Activated gamma-delta T cell treated with Interleukin-2 at 50 U/mL for 16 hours (primary cell): ENCODE results near the gene CDHR5.

ENCODE experiments used
- DNase-seq: peaks from one replicate; pipeline ENCODE4 v3.0.0-alpha.2; 2020

CDHR5 gene

DNA sequence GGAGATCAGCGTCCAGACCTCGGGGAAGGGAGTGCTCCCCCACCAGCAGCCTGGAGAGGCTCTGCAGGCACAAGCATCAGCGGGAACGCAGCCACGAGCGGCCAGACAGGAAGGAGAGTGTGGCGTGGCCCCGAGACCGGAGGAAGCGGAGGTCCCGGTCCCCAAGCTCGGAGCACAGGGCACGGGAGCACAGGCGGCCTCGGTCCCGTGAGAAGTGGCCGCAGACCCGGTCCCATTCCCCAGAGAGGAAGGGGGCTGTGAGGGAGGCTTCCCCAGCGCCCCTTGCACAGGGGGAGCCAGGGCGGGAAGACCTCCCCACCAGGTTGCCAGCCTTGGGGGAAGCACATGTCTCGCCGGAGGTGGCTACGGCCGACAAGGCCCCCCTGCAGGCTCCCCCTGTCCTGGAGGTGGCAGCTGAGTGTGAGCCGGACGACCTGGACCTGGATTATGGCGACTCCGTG is 15.9 kb downstream of the CDHR5 start:
- no peak for DNase-seq

DNA sequence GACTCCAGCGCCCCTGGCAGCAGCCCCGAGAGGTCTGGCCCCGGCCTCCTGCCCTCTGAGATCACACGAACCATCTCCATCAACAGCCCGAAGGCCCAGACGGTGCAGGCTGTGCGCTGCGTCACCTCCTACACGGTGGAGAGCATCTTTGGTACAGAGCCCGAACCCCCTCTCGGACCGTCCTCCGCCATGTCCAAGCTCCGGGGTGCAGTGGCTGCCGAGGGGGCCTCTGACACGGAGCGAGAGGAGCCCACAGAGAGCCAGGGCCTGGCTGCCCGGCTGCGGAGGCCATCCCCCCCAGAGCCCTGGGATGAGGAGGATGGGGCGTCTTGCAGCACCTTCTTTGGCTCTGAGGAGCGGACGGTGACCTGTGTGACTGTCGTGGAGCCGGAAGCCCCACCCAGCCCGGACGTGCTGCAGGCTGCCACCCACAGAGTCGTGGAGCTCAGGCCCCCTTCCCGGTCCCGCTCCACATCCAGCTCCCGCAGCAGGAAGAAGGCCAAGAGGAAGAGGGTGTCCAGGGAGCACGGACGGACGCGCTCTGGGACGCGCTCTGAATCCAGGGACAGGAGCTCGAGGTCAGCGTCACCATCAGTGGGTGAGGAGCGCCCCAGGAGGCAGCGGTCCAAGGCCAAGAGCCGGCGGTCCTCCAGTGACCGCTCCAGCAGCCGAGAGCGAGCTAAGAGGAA is 16.6 kb downstream of the CDHR5 start:
- no peak for DNase-seq

DNA sequence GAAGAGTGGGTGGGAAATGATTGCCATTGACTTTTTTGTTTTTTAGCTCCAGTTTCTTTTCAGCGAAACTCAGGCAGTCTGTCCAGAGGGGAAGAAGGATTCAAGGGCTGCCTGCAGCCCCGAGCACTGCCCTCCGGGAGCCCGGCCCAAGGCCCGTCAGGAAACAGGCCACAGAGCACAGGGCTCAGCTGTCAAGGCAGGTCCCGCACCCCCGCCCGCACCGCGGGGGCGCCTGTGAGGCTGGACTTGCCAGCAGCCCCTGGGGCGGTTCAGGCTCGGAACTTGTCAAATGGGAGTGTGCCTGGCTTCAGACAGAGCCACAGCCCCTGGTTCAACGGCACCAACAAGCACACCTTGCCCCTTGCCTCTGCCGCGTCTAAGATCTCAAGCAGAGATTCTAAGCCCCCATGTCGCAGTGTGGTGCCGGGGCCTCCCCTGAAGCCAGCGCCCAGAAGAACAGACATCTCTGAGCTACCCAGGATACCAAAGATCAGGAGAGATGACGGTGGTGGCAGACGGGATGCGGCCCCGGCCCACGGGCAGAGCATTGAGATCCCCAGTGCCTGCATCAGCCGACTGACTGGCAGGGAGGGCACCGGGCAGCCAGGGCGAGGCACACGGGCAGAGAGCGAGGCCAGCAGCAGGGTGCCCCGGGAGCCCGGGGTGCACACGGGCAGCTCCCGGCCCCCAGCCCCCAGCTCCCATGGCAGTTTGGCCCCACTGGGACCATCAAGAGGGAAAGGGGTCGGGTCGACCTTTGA is 17.6 kb downstream of the CDHR5 start:
- DNase-seq = no peak

DNA sequence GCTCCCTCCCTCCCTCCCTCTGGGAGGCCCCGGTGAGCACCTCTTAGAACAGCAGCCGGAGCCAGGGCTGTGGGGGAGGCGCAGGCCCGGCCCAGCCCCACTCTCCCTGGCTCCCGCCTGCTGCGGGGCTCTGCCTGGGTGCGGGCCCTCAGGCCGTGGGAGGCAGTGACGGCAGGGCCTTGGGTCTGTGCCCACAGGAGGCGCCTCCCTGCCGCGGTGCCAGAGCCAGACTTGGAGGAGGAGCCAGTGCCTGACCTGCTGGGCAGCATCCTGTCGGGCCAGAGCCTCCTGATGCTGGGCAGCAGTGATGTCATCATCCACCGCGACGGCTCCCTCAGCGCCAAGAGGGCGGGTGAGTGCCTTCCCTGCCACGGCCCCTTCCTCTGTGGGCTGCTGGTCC is 18.5 kb downstream of the CDHR5 start:
- DNase-seq = no peak

DNA sequence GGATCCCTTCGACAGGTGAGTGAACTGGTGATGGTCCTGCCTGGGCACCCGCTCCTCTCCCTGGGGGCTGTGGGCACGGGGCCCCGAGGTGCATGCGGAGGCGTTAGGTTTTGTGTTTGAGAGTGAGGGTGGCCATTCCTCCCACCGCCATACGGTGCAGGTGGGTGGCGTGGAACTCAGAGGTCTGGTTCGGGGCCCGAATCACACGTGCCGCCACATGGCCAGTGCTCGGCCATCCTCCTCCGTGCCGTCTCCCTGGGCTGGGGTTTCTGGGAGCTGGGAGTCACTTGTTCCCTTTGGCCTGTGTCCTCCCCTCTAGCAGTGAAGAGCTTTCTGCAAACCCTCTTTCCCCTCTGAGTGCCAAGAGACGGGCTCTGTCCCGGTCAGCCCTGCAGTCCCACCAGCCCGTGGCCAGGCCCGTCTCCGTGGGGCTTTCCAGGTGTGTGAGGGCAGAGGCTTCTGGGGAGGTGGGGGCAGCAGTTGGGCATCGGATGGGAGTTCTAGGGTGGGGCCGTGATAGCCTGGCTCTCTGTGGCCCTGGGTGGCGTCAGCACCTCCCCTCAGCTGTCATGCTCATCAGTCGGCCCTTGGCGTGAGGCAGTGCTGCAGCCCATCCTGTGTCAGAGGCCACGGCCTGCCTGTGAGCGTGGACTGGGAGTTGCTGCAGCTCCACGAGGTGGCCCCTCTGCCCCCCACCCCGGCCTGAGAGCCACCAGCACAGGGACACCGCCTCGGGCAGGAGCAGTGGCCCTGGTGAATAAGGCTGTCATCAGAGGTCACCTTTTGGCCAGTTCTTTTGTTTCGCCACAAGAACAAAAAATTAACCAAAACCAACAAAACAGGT is 19.2 kb downstream of the CDHR5 start:
- no peak for DNase-seq

DNA sequence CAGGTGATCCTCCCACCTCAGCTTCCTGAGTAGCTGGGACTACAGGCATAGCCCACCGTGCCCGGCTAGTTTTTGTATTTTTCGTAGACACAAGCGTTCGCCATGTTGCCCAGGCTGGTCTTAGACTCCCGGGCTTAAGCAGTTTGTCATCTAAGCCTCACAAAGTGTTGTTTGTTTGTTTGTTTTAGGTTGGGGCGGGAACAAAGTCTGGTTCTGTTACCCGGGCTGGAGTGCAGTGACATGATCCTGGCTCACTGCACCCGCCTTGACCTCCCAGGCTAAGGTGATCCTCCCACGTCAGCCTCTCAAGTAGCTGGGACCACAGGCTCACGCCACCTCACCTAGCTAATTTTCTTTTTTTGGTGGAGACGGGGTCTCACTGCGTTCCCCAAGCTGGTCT is 21.6 kb downstream of the CDHR5 start:
- DNase-seq = no peak

DNA sequence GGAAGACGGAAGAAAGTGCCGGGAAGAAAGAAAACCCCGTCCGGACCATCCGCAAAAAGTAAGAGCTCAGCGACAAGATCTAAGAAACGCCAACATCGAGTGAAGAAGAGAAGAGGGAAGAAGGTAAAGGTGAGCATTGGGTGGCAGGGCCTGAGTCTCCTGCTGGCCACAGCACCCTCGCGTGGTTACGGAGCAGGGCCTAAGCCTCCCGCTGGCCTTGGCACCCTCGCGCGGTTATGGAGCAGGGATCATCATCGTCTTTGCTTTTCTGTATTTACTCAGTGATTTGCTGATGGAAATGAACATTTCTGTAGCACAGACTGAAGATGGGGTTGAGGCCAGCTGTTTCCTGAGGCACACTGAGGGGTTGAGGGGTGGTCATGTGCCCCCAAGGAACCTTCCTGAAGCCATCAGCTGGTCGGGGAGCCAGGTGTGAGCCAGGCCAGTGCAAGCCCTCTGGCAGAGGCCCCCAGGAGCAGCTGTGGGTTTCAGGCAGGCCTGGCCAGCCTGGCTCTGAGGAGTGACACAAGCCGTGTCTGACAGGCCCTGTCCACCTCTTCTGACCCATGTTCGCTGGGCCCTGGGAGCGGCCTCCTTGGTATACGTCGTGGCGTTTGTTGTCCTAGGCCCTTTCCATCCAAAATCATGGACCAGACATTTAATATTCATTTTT is 23.0 kb downstream of the CDHR5 start:
- DNase-seq = no peak

DNA sequence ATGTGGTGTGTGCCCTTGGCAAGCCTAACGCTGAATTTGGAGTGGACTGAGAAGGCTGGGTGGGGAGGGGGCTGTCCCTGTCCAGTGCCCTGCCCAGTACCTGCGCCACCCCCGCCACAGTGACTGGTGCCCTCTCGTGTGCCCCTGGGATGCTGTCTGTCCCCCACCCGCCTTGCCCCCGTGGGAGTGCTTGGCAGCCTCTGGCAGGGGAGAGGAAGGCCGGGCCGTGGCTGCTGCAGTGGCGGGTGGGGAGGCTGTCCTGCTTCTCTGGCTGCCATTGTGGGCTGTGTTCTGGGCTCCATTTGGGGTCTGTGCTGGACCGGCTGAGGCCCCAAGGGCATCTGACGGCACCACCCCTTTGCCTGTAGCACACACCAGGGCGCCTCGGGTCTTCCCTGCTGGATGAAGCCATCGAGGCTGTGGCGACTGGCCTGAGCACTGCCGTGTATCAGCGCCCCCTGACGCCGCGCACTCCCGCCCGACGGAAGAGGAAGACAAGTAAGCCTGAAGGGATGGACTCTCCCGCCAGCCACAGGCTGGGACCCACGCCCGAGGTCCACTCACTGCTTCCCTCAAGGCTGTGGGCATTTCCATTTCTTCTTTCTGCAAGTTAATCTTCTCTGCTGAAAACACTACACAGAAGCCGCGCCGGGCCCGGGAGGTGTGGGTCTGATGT is 26.6 kb downstream of the CDHR5 start:
- DNase-seq = no peak

DNA sequence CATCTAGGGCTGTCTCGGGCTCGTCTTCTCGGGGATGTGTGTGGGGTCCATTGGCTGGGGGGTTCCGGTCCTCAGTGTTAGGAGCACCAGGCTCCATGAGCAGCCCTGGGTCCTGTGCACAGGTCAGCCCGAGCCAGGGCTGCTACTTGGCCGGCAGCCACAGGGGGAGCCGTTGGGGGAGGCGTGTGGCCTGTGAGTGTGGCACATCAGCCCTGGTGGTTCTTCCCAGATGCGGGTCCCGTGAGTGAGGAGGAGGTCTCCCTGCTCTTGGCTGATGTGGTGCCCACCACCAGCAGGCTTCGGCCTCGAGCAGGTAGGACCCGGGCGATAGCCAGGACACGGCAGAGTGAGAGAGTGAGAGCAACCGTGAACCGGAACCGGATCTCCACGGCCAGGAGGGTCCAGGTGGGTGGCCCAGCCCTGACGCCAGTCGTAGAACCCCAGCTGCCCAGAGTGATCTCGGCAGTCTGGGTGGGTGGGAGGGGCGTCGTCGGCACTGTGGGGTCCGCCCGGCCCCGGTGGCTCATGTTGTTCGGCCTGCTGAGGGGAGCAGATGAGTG is 27.5 kb downstream of the CDHR5 start:
- no peak for DNase-seq

DNA sequence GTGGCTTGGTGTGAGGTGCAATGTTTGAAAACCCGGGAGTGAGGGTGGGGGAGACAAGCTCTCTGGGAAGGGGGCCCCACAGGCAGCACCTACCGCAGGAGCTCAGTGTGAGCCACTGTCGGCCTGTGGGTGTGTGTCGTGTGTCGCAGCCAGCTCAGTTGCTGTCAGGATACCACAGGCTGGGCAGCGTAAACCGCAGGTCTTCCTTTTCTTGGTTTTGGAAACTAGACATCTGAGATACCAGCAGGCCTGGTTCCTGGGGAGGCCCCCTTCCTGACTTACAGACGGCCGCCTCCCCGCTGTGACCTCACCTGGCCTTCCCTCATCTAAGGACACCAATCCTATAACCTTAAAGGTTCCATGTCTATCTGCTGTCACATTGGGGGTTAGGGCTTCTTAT is 28.4 kb downstream of the CDHR5 start:
- DNase-seq = no peak

DNA sequence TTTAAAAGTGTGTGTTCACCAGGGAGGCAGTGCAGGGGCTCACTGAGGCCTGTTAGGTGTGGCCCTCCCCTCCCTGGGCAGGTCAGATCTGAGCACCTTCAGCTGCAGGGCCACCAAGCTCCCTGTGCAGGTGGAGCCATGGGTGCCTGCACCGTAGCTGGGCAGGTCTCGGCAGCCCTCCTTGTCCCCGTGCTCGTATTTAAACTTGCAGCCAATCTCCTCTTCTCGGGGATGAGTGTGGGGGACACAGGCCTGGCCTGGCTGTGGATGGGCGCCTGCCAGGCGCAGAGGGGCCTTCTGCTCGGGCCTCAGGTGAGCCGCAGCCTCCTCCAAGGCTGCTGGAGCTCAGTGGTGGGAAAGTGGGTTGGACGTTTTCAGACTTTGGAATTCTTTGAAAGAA is 29.4 kb downstream of the CDHR5 start:
- no peak for DNase-seq

DNA sequence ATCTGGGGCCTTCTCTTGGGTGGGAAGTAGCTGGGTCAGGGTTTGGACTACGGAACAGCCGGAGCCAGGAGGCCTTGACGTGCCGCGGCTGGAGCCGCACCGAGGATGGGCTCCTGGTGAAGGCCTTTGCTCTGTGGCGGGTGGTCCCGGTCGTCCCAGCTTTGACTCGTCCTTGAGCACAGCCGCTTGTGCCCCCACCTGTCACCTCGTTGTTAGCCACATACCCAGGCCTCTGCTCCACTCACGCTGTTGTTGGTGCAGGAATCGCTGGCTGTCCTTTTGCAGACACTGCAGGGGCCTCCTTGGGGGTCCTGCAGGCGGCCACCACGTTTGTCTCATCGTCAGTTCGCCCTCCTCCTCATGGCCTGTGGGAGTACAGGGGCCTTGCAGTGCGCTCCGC is 31.4 kb downstream of the CDHR5 start:
- DNase-seq = no peak

DNA sequence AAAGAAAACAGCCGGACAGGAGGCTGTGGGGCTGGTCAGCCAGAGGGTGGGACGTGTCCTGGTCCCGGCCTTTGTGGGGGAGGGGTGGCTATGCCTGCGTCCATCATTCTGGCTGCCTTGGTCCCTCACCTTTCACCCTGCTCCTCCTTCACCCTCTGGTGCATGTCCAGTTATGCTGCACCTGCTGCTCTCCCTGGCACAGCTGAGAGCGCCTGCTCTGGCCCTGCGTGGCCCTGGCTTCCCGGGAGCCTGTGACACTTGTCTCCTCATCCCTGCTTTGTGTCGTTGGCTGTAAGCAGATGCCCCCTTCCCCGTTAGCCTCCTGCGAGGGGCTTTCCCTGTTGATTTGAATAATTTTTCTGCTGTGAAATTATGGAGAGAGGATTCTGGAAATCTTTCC is 31.8 kb downstream of the CDHR5 start:
- no peak for DNase-seq

DNA sequence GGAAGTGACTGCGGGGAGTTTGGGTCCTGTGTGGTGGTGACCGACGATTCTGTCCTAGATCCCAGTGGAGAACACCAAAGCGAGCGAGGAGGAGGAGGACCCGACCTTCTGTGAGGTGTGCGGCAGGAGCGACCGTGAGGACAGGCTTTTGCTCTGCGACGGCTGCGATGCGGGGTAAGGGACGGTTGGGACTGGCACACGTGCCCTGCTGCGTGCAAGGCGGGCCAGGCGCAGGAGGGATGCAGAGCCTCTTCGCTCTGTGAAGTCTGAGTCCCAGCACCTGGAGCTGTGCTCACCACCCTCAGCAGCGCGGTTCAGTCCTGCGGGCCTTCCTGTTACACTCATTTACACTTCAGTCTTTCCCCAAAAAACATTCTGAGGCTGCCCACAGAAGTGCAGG is 32.3 kb downstream of the CDHR5 start:
- no peak for DNase-seq

DNA sequence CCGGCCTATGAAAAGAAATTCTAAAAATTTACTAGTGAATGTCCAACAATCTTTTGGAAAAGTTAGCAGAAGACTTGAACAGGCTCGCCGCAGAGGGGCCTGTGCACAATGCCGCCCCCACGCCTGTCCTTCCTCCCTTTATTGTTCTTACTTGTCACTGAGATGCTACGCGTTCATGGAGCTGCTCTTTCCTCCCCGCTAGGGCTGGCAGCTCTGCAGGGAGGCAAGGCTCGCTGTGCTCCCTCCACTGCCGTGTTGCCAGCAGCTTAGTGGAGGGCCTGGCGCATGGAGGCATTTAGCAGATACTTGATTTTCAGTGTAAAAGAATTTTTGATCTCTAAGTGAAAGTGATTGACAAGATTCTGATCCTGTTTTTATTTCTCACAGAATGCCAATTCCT is 33.8 kb downstream of the CDHR5 start:
- DNase-seq = no peak

DNA sequence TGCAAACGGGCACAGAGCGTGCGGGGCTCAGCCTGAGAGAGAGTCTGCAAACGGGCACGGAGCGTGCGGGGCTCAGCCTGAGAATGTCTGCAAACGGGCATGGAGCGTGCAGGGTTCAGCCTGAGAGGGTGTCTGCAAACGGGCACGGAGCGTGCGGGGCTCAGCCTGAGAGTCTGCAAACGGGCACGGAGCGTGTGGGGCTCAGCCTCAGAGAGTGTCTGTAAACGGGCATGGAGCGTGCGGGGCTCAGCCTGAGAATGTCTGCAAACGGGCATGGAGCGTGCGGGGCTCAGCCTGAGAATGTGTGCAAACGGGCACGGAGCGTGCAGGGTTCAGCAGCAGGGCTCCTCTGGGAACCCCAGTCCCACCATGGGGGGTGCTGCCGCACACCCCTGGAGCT is 35.0 kb downstream of the CDHR5 start:
- no peak for DNase-seq

DNA sequence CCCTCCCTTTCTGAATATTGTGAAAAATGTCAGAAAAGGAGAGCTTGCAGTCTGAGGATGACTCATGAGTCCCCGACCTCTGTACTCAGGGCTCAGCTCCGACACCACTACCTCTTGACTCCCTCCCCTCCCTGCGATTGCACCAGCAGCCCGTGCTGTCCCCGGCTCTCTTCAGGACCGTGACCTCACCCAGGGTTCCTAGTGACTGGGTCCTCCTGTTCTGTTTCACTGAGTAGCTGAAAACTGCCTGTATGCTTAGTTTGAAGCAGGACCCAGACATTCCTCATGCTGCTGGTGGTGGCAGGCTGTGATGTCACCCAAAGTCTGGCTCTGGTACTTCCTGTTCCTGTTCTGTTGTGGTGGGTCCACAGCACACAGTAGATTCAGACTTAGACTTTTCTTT is 36.8 kb downstream of the CDHR5 start:
- DNase-seq = peak; percentile 60

DNA sequence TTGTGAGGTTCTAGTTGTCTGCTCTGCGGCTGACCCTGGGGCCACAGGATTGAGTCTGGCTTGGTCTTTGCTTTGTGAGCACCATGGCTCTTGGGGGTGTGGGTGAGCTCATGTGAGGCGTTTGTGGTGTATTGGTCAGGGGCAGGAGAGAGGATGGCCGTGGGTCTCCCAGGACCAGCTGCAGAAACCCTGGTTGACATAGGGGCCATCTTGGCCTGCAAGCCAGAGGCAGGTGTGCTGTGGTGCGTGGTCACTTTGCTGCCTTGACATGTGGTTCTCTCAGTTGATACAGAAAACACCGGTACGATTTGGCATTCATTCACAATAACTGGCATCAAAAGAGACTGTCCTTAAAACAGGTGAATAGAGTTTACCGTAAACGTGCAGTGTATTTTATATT is 37.2 kb downstream of the CDHR5 start:
- no peak for DNase-seq

DNA sequence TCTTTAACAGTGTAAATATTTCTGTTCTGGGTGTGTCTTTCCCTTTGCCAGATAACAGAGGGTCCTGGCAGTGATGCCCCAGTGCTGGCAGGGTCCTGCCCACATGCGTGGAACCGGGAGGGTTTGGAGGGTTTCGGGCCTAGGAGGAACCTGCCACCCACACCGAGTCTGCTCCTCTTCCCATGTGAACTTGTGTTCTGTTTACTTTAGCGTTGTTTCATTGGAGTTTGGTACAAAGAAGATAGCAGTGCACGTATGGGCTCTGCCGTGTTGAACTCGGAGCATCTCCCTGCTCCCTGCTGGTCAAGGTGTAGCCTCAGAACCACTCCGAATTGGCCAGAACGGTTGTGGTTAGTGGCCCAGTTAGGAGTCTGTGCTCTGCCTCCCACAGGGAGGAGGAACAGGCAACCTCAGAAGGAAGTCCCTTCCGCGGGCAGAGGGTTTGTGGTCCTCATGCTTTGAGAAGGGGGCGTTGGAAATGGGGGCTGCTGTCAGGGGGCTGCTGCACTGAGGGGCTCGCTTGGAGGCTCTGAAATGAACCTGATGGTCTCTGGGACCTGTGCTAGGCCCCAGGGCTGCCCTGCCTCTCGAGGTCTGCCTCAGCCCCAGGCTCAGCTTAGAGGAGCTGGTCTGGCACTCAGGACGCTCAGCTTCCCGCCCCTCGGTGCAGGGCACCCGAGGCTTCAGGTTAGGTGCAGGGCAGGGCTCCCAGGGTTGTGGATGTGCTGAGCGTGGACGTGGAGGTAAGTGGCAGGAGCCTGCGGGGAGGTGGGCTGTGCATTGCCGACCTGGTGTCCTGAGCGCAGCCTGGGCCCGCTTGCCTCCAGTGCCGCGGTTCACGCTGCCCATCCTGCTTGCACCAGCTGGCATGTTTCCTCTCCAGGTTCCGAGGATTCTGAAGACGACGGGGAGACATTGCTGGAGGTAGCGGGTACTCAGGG is 38.1 kb downstream of the CDHR5 start:
- no peak for DNase-seq

DNA sequence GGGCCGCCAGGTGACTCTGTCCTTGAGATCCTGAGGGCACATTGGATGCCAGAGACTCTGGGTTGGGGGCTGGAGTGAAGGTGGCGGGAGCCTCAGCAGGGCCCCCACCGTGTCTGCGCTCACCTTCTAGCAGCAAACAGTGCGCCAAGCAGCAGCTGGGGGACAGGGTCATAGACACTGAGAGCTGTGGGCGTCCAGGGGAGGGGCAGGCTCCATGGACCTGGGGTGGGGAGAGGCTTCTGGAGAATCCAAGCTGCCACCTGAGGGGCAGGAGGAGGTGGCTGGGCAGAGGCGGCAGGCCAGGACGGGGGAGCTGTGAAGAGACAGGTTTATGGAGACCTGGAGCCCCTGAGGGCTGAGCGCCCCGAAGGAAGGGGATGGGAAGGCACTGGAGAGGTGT is 40.5 kb downstream of the CDHR5 start:
- no peak for DNase-seq

DNA sequence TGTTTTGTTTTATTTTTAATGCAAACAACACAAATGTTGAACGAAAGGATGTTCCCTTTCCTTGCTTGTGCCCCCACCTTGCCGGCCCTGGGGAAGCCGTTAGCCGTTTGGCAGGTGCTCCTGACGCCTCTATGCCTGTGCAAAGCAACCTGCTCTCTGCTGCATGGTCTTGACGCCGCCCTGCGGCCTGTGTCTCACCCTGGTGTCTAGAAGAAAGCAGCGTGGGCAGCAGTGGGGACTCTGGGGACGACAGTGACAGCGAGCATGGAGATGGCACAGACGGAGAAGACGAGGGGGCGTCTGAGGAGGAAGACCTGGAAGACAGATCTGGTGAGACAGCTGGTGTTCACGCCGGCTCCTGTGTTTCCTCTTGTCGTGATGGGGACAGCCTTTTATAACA is 43.0 kb downstream of the CDHR5 start:
- no peak for DNase-seq
